GM12872 (cell line): Measurements from ENCODE around the gene KCNIP1.

ENCODE experiments used
- TF ChIP-seq, protein P1 (sequence below): IDR thresholded peaks from 3 replicates; pipeline ENCODE4 v1.5.1; 2011; ENCODE audit warnings: low read depth, mild to moderate bottlenecking, low read length, moderate library complexity; ENCODE audit not compliant: insufficient read depth

The KCNIP1 gene

DNA sequence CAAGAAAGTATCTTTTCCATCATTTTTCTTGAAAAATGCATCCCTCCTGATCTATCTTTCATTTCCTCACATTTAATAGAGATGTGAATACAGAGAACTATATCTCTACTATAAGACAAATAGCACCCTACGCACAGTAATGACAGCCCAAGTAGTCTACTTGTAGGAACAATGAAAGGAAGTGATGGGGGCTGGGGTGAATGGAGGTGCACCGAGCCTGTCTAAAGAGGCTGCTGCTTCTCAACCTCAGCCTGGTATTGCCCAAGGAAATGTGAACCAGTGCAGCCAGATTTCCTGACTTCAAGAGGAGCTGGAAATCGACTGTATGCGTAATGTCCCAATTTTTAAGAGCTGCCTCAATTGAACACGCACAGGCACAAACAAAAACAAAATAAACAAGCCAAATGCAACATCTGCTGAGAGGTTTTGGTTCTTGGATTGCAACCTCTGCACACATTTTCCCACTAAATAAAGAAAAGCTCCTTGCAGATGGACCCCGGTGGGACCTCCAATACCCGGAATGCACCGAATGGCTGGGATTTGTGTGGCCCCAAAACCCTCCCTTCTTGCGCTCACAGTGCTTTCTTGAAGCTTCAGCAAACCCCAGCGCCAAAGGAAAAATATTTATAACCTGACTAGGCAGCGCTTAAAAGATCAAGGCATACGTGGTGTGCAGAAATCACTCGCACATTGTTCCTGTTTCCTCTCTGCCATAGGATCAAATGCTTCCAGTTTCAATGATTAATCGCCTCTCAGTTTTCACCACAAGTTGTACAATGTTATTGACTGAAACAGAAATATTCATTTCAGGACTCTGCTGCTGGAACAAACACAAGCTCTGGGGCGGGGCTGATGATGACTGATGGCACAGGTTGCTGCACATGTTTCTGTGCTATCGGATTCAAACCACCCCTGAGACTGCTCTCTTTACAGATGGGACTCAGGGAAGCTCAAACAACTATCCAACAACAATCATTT lies 68.3 kb downstream of the KCNIP1 start:
- TF ChIP-seq, protein P1, sequence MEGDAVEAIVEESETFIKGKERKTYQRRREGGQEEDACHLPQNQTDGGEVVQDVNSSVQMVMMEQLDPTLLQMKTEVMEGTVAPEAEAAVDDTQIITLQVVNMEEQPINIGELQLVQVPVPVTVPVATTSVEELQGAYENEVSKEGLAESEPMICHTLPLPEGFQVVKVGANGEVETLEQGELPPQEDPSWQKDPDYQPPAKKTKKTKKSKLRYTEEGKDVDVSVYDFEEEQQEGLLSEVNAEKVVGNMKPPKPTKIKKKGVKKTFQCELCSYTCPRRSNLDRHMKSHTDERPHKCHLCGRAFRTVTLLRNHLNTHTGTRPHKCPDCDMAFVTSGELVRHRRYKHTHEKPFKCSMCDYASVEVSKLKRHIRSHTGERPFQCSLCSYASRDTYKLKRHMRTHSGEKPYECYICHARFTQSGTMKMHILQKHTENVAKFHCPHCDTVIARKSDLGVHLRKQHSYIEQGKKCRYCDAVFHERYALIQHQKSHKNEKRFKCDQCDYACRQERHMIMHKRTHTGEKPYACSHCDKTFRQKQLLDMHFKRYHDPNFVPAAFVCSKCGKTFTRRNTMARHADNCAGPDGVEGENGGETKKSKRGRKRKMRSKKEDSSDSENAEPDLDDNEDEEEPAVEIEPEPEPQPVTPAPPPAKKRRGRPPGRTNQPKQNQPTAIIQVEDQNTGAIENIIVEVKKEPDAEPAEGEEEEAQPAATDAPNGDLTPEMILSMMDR = no peak

GRCh38 chr5:170573114-170573513 lies 69.3 kb downstream of the KCNIP1 start:
- TF ChIP-seq, protein P1 = no peak

DNA sequence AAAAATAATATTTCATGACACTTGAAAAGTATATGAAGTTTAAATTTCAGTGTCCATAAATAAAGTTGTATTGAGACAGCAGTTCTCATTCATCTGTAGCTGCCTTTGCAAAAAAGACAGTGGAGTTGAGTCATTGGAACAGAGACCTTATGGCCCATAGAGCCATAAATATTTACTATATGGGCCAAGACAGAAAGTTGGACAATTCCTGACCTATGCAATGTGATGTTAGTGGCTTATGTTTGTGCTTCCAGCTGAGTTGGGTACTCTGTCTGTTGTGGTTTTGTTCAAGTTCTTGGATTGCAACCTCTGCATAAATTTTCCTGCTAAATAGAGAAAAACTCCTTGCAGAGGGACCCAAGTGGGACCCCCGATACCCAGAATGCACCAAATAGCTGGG lies 69.8 kb downstream of the KCNIP1 start:
- TF ChIP-seq, protein P1 = no peak

GRCh38 chr5:170576602-170577535 lies 73.0 kb downstream of the KCNIP1 start:
- TF ChIP-seq, protein P1 = no peak

- TF ChIP-seq, protein P1 = no peak
These were observed 75.8 kb downstream of the KCNIP1 start for GRCh38 chr5:170579601-170580000.

- TF ChIP-seq, protein P1 = no peak
These were observed 77.4 kb downstream of the KCNIP1 start for GRCh38 chr5:170581211-170581610.

GRCh38 chr5:170582644-170583330 lies 79.0 kb downstream of the KCNIP1 start:
- TF ChIP-seq, protein P1 = no peak
